NCI-H345 treated with DMSO at 0.1 percent for 48 hours (cell line): ENCODE measurements around the gene CSTF3.

Experiments
- DNase-seq: peaks from one replicate; lab custom pipeline; 2025; ENCODE audit not compliant: unreplicated experiment; lab: John Stamatoyannopoulos, UW

The CSTF3 gene

DNA sequence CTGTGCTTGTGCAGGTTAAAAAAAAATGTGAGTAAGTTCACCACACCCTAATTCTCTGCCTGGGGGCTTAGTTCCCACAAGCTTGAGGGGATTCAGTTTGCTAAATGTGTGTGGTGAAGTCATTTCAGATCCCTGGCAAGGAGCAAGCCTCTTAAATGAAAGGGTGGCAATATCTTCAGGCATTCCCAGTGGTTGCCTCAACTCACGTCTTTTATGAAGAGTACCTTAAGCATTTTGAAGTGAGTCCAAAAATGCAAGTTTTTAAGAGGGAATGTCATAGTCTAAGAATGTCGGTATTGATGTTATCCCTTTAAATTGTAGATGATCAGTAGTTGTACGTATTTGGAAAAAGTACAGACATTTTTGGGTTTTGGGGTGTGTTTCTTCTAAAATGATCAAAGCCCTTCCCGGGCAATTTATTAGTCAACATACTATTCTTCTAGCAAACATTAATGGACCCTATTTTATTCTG, 117.0 kb downstream of the CSTF3 start:
- no peak for DNase-seq

DNA sequence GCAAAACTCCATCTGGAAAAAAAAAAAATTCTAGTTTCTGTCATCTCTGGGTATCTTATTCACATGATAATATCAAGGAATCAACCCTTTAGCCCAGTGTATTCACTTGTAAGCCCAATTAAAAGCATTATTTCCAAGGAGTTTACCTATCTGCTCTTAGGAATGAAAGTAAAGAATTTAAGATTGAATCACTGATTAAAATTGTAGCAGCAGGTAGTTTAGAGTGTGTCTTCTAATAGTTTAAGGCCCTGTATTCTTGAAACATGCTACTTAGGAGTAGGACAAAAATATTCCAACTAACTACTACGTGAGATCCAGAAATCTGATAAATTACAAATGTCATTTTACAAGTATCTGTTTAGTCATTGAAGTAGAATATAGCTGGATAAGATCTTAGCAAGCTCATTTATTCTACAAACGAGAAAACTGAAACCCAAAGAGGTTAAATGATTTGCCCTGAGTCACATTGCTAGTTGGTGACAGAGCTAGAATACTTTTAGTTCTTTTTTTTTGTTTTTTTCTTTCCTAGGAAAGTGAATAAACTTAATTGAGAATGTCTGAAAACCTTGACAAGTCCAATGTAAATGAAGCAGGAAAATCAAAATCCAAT, 118.0 kb downstream of the CSTF3 start:
- no peak for DNase-seq

DNA sequence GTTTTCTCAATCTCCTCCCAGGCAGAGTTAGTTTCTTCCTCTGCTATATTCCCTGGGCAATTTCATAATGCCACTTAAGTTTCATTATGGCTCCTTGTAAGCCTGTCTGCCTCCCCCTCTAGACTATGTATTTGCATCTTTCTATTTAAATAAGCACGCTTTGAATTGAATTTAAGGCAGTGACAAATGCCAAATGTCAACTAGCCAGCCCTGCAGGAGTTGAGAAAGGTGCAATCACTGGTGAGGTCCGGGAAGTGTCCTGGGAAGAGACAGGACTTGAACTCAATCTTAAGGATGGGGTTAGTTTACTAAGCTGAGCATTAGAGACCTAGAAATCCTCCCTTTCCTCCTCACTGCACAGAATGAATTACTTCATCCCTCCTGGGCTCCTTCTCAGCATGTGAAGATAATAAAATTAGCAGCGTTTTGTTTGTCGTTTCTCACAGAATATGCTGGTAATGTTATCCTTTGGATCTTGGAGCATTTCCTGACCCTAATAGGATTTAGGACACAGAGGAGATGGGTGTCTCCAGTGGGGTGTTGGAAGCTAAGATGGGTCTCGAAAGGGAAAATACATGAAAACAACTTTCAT, 120.3 kb downstream of the CSTF3 start:
- no peak for DNase-seq

DNA sequence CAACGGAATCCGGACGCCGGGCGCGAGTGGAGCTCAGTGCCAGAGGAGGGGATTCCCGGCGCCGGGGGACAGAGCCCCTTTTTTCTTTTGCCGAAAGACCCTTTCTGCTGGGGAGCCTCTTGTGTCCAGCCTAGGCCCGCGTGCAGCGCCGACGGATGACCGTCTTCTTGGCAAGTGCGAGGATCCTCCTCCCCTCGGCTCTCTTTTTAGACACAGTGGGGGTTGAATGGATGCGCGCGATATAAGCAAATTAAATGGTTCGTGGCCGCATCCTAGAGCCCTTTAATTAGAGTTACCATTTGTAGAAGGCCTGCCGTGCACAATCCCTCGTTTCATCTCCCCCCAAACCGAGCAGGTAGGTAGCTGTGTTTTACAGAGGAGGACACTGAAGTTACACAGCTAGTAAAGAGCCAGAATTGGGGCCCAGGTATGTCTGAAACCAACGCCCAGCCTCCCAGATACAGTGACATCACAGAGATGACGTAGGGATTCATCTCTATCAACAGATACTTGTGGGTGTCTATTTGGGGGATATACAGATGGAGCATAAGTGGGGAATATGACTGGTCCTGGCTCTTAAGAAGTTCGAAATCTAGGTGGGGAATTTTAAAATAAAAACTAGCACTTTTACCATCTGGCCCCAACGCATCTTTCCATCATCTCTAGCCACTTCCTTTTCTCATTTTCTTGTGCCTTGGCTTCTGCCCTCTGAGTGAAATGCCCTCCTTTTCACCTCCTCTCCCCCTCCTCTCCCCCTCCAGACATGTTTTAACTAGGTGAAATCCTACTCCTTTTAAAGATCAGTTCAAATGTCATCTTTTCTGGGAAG, 121.0 kb downstream of the CSTF3 start:
- peak; percentile 53 for DNase-seq

- peak; percentile 97 for DNase-seq
Observed at GRCh38 chr11:33039274-33040032, 121.8 kb downstream of the CSTF3 start, which contains the start of gene TCP11L1. TCP11L1 (plus strand) TSS chr11:33039572; CDS start chr11:33043774, 4,202 bp downstream.

DNA sequence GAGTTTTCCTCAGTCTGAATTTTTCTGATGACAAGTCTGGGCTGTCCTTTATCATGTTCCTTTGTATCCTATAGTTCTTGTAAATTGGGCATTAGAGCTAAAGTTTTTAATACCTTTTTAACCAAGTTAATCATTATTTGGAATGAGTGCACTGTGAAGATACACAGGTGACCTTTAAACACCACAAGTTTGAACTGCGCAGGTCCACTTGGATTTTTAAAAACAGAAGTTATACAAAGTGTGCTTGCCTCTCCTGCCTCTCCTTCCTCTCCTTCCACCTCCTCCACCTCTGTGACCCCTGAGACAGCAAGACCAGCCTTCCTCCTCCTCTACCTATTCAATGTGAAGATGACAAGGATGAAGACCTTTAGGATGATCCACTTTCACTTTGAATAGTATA, 126.3 kb downstream of the CSTF3 start:
- DNase-seq, result no peak
